HFFc6 (cell line): Measurements from ENCODE around the gene C11orf16. TPM values are rescaled to one million over a fixed set of nuclear protein-coding genes. Genes with fewer than 3 reads are reported as not detected.

Experiments used
- DNase-seq: peaks from one replicate; pipeline ENCODE4 v3.0.0-alpha.2; 2018
- H3K27ac Mint-ChIP-seq: 2 replicates; pipeline ENCODE4 v1.8.0; 2020; ENCODE audit warnings: mild to moderate bottlenecking, mixed read lengths
- H3K27me3 Mint-ChIP-seq: 2 replicates; pipeline ENCODE4 v1.8.0; 2021; ENCODE audit warnings: mild to moderate bottlenecking, moderate library complexity, mixed read lengths; ENCODE audit not compliant: insufficient read depth
- H3K36me3 Mint-ChIP-seq: 2 replicates; pipeline ENCODE4 v1.8.0; 2021; ENCODE audit warnings: low read depth, mixed read lengths
- H3K4me1 Mint-ChIP-seq: 2 replicates; pipeline ENCODE4 v1.8.0; 2020; ENCODE audit warnings: low read depth, mixed read lengths
- H3K4me3 Mint-ChIP-seq: 2 replicates; pipeline ENCODE4 v1.8.0; 2020; ENCODE audit warnings: mild to moderate bottlenecking, moderate library complexity, mixed read lengths
- H3K9me3 Mint-ChIP-seq: 2 replicates; pipeline ENCODE4 v1.8.0; 2020; ENCODE audit warnings: mild to moderate bottlenecking, mixed read lengths
- total RNA-seq, 6 experiments: library from RNA; stranded (reverse); fragmentation: NEBNext Ultra II Directional; extraction: Animal tissue kit (Norgen Biotek cat#: 25700); gene quantifications; 2 replicates in 1 of 6; 3 replicates in 5 of 6; pipeline ENCODE4 v1.2.3, GENCODE V29; 2021
- TF ChIP-seq, protein P1 (sequence below): fragments of 200-600 bp; sonication (generic); IDR thresholded peaks from 2 replicates; pipeline ENCODE4 v1.5.0; 2021; ENCODE audit warnings: antibody characterized with exemption, mild to moderate bottlenecking

Gene C11orf16
- total RNA-seq, 6 experiments from 2014 or later: not detected

DNA sequence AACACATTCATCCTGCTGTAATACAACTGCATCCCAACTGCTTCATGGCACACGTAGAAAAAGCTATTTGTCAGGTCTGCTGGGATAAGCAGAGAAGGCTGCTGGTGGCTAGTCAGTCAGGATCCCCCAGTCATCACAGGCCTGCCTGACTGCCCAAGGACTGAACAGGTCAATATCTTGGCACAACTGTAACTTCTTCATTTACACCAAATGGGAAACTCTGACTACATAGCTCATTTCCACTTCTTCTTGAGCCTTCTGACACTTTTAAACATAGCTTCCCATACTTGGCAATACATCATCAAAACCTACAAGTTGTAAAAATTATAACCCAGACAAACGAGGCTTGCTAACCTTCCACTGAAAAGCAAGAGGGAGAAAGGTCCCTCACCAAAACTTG lies 28.7 kb upstream of the C11orf16 start:
- H3K4me1 Mint-ChIP-seq: peaks cover 46% of the 10 kb centered on the region
- DNase-seq: no peak
- peaks cover 3% of the 10 kb centered on the region; the same call in 1 of the 2 replicates for H3K27me3 Mint-ChIP-seq
- H3K9me3 Mint-ChIP-seq: no peaks in the 10 kb centered on the region
- H3K36me3 Mint-ChIP-seq: 0 out of 2 replicates have a peak, but pooled peaks cover 6% of the 10 kb centered on the region
- TF ChIP-seq, protein P1, sequence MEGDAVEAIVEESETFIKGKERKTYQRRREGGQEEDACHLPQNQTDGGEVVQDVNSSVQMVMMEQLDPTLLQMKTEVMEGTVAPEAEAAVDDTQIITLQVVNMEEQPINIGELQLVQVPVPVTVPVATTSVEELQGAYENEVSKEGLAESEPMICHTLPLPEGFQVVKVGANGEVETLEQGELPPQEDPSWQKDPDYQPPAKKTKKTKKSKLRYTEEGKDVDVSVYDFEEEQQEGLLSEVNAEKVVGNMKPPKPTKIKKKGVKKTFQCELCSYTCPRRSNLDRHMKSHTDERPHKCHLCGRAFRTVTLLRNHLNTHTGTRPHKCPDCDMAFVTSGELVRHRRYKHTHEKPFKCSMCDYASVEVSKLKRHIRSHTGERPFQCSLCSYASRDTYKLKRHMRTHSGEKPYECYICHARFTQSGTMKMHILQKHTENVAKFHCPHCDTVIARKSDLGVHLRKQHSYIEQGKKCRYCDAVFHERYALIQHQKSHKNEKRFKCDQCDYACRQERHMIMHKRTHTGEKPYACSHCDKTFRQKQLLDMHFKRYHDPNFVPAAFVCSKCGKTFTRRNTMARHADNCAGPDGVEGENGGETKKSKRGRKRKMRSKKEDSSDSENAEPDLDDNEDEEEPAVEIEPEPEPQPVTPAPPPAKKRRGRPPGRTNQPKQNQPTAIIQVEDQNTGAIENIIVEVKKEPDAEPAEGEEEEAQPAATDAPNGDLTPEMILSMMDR: no peak
- H3K4me3 Mint-ChIP-seq: no peak overlapping the region
- peak overlapping the region; percentile 5; the same call in 1 of the 2 replicates for H3K27ac Mint-ChIP-seq

DNA sequence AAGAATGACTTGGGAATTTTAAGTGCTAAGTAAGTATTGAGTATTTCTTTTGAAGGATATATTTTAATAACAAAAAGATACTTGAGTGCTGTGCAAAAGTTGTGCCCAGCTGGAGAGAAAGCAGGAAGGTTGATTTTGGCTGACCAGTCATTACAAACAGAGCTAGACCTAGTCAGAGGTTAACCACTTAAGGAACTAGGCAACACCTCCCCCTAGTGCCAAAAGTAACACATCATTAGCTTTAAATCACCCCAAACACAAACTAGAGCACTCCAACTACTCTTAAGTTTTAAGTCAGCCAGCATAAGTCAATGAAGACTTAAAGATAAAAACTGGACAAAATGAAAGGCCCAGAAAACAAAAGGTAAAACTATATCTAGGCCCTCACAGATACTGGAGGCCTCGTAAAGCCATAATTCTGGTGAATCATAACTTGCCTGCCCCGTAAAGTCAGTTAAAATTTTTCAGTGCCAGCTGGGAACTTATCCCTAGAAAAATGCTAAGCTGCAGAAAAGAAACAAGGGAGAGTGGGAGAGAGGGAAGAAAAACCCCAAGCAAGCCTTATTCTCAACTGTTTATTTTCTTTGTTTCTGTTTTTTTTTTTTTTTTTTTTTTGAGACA lies 26.9 kb upstream of the C11orf16 start:
- TF ChIP-seq, protein P1: peak; percentile 82
- Mint-ChIP-seq H3K27me3 (no peaks in the 10 kb centered on the region; the same call in 1 of the 2 replicates), H3K36me3 (0 out of 2 replicates have a peak, but pooled peaks cover 6% of the 10 kb centered on the region), H3K27ac (peak overlapping the region; percentile 67), H3K4me1 (peaks cover 41% of the 10 kb centered on the region), H3K9me3 (no peaks in the 10 kb centered on the region), H3K4me3 (peak overlapping the region; percentile 34; the same call in 1 of the 2 replicates)
- peak; percentile 61 for DNase-seq

DNA sequence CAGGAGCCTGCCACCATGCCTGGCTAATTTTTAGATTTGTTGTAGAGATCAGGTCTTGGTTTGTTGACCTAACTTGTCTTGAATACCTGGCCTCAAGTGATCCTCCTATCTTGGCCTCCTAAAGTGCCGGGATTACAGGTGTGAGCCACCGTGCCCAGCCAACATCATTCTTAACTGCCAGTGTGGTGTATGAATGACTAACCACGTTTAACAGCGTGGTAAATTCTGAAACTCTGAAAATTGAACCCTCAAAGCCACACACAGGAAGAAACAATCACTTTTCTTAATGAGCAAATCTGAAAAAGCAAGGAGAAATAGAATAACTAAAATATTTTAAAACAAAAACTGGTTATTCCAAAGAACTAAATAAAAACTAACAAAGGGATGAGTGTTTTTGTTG lies 24.1 kb upstream of the C11orf16 start:
- no peaks in the 10 kb centered on the region for H3K9me3 Mint-ChIP-seq
- H3K27me3 Mint-ChIP-seq: no peaks in the 10 kb centered on the region; the same call in 1 of the 2 replicates
- no peak for DNase-seq
- no peak overlapping the region for H3K27ac Mint-ChIP-seq
- no peak overlapping the region for H3K4me3 Mint-ChIP-seq
- peaks cover 5% of the 10 kb centered on the region; the same call in 1 of the 2 replicates for H3K36me3 Mint-ChIP-seq
- H3K4me1 Mint-ChIP-seq: peaks cover 26% of the 10 kb centered on the region
- TF ChIP-seq, protein P1: no peak

DNA sequence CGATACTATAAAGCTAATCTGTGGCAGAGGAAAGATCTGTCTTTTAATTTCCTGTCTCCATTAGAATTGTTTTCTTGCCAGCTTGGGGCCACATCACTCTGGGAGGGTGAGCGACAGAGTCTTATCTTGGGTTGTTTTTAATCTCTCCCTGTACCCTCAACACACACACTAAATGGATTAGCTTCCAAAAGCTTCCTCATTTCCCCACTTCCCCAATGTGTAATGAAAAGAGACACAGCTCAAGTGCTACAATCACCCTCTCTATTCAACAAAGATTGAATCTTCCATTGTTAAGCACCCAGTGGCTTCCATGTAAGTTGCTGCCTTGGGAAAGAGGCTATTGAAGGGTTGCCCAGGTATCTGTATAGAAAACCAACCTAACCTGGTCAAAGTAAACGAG lies 16.1 kb upstream of the C11orf16 start:
- DNase-seq: no peak
- H3K27ac Mint-ChIP-seq: no peak overlapping the region
- no peaks in the 10 kb centered on the region for H3K4me1 Mint-ChIP-seq
- no peaks in the 10 kb centered on the region for H3K27me3 Mint-ChIP-seq
- H3K36me3 Mint-ChIP-seq: peaks cover 31% of the 10 kb centered on the region
- TF ChIP-seq, protein P1: no peak
- no peak overlapping the region for H3K4me3 Mint-ChIP-seq
- H3K9me3 Mint-ChIP-seq: no peaks in the 10 kb centered on the region

DNA sequence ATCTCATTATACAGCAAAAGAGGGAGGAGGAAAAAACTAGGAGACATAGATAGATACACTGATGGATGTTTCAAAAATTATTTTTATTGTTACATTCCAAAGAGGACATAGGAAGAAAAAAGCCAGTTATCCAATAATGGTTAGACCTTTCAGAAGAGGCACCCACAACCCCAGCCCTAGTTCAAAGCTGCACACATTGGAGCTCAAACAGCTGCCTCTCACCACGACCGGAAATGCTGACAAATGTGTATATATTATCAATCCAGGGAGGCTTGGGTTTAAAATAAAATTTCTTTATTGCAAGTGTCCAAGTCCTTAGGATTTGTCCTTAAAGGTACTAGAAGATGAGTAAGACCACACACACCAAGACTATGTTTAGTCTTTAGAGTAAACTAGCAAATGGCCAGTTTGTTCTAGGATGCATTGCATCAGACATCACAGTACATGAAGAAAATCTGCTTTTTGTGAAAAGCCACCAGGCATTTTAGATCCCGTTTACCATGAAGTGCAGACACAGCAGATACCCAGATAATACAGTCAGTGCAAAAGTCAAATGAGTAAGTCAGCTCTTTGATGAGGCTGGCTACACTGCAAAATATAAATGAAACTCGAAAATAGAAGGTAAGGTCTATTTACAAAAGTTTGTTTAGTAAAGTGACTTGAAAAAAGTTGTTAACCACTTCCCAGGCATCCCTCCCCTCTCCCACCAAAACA lies 14.6 kb upstream of the C11orf16 start:
- Mint-ChIP-seq H3K9me3 (no peaks in the 10 kb centered on the region), H3K27ac (no peak overlapping the region), H3K36me3 (peaks cover 29% of the 10 kb centered on the region), H3K4me3 (no peak overlapping the region), H3K27me3 (no peaks in the 10 kb centered on the region), H3K4me1 (no peaks in the 10 kb centered on the region)
- no peak for DNase-seq
- TF ChIP-seq, protein P1: no peak
